Measurements from ENCODE around the gene SIGMAR1.
A peak's percentile ranks its signal among the peaks of the same experiment; 100 is the strongest.

SIGMAR1 gene

DNA sequence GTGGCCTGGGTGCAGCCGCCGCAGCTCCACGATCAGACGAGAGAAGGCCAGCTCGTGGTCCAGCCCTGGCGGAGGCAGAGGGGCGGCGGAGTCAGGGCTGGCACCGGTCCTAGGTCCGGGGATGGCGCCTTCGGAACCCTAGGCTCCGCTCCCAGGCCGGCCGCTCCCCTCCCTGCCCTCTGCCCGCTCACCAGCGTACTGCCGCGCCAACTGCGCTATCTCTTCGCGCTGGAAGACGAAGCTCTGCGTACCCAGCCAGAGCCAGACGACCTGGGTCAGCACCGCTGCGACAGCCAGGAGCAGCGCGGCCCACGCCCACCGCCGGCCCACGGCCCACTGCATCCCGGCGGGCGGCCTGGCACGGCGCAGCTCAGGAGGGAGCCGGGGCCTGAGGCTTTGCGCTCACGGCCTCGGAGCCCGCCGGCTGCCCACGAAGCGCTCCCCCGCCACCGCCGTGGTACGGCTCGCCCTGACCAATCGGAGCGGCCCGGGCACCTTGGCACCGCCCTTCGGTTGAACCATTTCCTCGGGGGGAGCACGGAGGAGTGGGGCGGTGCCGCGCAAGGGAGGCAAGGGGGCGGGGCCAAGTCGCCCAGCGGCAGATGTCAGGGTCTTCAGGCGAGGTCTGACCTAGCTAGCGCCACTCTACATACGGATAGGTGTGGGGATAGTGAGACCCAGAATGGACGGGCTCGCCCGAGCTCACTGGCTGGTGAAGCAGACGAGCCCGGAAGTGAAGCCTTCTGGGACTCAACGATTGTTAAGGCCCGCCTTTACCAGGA lies at the start of gene SIGMAR1:
Gene SIGMAR1, minus strand, starts transcription at position 432 of the 782 bp plus-strand sequence. Its CDS starts 90 bp downstream, at position 342.
- DNase-seq (ENCODE audit: low read depth) = peak; percentile 88

DNA sequence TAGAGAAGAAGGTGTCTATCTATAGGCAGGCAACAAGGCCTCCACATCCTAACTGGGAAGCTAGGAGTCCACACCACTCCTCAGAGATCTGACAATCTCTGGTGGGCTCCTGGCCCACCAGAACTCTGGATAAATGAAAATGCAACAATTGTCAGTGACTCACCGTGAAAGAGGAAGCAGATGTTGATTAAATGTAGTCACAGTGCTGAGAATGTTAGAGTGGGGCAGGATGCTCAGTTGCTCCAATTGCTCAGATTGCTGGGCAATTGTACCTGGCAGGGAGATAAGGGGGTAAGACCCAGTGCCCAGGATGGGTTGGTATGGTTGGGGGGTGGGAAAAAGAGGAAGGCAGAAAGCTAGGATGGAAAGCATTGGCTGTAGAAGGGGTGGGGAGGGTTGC lies 49.1 kb upstream of the SIGMAR1 start:
- no peak for DNase-seq (ENCODE audit: low read depth)

DNA sequence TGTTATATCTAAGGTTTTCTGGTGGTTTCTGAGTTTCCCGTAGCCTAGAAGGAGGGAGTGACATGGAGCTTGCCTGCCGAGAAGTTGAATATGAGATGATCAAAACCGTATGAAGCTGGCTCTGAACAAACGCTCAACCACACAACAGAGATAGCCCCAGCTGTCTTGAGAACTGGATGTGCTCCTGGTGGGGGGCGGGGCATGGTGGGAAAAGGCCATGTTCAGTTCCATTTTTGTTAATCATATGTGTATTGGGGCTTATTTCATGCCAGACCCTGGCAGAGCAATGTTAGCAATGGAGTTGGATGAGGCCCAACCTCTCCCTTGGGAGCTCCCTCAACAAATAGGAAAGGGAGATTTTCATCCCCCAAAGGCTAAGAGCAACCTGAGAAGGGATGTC lies 48.6 kb upstream of the SIGMAR1 start:
- no peak for DNase-seq (ENCODE audit: low read depth)

DNA sequence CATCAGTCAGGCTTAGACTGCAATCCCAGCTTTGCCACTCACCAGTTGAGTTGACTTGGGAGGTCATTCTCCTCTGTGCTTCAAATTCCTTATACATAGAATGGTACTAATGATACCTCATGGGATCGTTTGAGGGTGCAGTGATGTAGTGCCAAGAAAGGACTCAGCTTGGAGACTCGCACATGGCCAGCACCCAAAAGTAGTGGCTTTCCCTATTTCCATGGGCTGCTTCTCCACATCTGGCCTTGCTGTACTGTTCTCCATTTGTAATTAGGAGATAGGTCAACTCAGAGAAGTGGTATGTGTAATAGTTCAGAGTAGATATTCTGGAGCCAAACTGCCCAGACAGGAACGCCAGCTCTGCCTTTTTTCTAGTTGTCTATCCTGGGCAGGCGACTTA lies 48.0 kb upstream of the SIGMAR1 start:
- no peak for DNase-seq (ENCODE audit: low read depth)

DNA sequence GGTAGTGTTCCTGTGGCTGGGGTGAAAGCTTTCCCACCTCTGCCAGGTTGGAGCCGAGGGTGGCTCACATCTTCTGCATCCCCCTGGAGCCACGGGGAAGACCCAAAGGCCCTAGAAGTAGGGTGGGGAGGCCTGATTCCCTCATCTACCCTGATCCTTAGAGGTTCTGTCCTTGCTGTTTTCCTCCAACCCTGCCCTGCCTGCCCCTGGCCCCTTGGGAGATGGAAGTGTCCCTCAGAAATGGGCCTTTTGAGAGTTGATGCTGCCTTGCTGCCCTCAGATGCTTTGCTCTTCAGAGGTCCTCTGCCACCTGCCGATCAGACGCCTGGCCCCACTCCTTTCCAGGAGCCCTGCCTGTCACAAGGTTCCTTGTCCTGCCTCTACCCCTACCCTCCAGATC lies 47.2 kb upstream of the SIGMAR1 start:
- no peak for DNase-seq (ENCODE audit: low read depth)

DNA sequence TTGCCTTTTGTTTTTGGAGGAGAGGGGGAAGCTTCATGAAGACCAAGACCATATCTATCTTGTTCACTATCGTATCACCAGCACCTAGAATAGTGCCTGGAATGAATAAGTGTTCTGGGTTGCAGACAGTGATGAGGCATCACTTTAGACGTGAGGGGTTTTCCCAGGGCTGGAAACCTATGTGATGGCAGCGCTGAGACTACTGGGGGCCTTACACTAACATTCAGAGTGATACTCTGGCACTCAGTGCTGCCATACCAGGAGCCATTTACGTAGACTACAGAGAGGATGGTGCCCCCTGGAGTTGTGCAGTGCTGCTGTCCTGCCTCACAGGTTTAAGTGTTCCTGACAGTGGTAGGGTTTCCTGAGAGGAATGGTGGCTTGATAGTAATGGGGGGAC lies 46.6 kb upstream of the SIGMAR1 start:
- no peak for DNase-seq (ENCODE audit: low read depth)

DNA sequence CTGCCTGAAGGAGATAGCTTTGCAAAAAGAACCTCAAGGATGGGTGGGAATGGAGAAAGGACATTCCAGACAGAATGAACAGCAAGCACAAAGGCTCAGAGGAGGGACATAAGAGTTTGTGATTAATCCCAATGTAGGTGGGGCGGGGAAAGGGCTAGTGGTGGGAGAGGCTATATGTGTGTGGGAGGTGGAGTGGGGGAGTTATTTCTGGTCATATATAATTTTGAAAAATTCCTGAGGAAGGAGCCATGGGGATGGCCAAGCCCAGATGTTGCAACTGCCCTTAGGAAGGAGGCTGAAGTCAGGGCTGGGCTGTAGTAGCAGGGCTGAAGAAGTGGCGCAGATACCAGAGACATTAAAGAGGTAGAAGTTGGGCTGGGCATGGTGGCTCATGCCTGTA lies 38.3 kb upstream of the SIGMAR1 start:
- DNase-seq (ENCODE audit: low read depth) = no peak

DNA sequence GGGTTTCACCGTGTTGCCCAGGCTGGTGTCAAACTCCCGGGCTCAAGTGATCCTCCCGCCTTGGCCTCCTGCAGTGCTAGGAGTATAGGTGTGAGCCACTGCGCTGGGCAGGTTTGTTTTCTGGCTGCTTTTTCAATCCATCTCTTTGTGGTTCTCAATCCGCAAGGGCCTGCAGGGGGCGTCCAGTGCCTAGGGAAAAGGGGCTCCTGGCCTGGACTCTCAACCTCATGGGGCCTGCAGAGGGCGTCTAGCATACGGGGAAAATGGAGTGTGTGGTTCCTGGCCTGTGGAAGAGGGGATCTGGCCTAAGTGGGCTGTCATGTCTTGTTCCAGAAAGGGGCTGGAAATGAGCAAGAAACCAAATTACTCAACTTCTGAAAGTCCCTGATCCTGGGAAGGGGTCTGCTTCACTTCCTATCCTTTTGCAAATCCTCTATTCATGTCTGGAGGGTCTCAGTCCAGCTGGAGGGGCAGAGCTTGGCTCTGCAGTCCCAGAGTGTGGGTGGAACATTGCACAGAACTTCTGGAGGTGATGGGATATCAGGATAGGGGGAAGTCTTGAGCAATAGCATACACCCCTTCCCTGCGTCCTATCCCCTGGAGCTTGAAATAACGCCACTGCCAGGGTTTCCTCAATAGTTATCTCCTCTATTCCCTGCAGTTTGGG lies 37.6 kb upstream of the SIGMAR1 start:
- DNase-seq (ENCODE audit: low read depth) = peak; percentile 19

DNA sequence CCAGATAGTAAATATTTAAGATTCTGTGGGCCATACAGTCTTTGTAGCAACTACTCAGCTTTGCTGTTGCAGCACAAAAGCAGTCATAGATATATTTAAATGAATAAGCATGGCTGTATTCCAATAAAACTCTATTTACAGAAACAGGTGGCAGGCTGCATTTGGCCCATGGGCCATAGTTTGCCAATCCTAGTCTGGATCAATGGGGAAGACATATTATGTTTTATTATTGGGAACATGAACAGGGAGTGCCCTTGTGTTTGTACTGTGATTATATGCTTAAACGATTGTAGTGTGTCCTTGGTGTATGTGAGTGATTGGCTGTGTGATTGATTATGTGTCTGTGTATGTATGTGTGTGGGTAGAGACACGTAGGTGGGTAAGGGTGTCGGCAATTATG lies 36.9 kb upstream of the SIGMAR1 start:
- DNase-seq (ENCODE audit: low read depth) = no peak

DNA sequence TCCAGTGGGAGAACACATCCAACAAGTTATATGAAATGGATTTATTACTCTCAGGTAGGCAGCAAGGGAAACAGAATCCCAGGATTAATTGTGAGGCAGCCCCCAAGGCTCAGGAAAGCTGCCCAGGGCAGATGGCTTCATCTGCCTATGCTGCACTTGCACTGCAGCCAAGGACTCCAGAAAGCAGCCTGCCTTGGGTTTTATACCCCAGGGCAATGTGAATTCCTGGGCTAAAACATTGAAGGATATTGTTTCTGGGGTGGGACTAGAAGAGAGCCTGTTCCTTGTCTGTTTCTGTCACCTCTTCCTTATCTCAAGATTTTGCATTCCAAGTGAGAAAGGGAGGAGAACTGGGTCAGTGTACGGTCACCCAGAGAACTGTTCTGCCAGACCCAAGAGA lies 33.7 kb upstream of the SIGMAR1 start:
- no peak for DNase-seq (ENCODE audit: low read depth)

DNA sequence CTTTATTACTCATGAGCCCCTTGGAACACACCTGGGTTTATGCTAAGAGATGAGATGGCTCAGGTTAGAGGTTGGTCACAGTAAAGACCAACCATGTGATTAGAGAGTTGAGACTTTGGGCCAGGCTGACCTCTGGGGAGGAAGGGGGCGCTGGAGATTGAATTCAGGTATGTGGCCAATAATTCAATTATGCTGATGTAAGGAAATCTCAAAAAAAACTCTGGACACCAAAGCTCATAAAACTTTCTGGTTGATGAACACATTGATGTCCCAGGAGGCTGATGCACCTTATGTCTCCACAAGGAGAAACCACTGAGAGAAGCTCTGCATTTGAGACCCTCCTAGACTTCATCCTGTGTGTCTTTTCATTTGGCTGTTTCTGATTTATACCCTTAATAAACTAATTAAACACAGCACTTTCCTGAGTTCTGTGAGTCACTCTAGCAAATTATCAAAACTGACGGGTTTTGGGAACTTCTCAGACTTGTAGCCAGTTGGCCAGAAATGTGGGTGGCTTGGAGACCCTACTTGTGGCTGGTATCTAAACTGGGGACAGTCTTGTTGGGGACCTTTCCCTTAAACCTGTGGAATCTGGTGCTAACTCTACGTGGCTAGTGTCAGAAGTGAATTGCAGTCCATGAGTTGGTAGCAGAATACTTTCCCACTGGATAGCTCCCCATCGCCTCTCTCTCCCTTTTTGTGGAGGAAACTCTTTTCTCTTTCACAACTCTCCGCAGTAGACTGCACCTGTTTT lies 32.4 kb upstream of the SIGMAR1 start:
- DNase-seq (ENCODE audit: low read depth) = no peak

DNA sequence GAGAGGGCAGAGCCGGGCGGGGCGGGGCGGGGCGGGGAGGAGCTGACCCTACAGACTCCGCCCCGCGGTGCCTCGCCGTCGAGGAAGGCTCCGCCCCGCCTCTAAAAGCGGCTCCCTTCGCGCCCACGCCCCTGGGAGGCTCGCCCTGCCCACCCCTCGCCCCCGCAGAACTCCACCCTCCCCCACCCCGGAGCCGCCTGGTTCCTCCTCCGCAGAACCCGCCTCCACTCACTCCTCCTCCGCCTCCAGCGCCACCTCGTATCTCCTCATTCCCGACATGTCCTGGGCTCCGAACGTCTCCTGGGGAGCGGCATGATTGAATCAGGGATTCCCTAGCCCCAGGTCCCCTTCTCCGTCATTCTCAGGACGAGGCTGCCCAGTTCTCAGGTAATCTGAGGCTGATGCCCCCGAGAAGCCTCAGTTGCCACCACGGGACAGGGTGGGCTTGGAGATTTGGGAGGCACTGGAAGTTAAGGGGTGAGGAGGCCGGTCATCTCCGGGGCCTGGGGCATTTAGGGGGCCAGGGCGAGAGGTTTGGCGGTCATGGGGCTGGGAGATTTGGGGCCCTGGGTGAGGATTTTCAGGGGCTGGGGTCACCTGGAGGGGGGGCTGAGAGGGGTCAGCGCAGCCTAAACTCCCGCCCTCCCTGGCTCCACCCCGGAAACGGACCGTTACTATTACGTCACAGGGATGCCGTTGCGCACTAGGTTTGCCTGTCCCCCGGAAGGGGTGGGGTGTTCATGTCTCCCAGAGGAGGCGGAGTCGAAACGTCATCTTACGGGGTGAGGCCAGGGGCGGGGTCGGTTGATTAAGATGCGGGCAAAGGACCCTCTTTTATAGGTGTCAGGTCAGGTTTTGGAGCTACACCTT lies 28.0 kb upstream of the SIGMAR1 start:
- DNase-seq (ENCODE audit: low read depth) = peak; percentile 84

DNA sequence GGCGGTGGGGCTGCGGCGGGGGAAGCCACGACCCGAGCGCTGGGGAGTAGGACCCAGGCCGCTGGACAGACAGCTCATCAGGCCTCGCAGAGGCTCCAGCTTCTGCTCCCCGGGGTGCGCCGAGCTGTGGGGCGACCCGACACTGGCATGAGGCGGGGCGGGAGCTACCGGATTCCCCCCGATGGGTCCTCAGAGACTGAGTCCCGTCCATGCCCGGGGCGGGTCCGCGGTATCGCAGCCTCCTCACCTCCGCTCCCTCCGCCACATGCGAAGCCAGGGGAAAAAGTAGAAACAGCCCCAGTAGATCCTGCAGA lies 27.4 kb upstream of the SIGMAR1 start:
- no peak for DNase-seq (ENCODE audit: low read depth)

DNA sequence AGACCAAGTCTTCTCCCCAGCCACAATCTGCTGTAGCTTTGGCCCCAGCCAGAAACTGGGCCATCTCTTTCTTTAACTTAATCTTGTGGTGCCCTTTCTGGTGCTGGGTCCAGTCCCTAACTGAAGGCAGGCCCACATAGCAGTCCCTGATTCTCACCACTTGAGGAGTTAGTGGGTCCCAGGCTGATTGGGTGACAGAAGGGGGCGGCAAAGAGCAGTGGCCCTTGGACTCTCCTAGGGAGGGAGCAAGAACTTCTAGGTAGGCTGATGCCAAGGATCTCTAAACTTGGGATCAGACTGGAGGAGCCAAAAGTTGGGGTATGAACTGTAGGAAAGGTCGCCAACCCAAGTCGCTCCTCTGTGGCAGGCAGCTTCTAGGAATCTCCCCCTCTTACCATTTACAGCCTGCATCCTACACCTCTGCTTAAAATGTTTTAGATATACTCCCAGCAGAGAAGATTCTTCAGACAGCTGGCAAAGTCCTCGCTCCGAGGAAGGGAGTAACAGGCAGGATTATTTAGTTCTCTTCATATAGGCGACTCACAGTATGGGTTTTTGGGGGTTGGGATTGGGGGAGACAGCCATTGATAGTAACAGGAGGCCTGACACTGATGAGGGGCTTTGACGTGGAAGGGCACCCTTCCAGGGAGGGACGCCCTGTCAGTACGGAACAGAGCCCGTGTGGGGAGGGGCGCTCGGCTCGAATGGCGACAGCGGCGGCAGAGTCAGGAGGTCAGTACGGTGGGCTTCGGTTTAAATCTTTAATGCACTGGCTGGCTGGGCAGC lies 26.9 kb upstream of the SIGMAR1 start:
- no peak for DNase-seq (ENCODE audit: low read depth)

DNA sequence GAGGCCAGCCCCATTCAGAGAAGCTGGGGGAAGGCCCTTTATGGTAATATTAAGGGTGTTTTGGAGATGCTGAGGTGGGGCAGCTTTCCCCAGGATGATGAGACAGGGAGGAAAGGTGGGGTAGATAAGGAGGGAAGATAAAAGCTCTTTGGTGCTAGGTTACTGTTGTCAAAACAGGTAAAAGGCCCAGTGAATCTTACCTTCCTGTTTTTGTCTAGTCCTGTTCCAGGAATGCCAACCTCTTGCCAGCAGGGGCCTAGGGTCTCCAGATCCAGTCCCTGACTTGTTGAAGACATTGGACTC lies 25.7 kb upstream of the SIGMAR1 start:
- DNase-seq (ENCODE audit: low read depth) = no peak

DNA sequence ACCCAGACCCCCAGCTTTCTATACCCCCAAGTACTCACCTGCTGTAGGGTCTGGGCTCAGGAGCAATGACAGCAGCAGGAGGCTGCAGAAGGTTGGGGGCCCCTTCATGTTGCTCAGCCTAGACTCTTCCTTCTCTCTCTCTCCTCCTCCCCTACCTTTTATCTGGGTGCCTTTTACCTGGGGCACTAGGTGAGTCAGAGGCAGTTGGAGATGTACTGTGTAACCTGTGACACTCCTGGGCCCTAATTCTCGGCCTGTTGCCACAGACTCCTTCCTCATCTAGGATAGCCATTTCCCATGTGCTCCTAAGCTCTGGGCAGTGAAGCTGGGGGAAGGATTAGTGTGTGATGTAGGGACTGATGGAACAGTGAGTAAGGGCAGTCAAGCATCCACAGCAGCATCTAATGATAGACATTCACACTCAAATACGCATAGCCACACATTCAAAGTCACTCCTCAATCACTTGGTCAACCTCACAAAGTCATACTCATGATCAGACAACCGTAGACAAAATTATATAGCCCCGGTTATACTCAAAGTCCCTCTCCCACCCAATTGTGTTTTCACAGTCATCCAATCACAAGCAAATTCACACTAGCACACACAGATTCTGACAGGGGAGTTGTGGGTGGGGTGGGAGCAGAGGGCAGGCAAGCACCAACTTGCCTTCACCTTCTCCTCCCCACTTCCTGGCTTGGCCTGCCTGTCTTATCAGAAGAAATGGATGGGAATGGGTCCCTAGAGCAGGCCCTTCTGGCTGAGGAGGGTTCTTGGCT lies 25.1 kb upstream of the SIGMAR1 start, which contains the start of gene CCL27:
Gene CCL27, minus strand, starts transcription at position 132 of the 777 bp plus-strand sequence. Its CDS starts 24 bp downstream, at position 108.
- DNase-seq (ENCODE audit: low read depth) = no peak

DNA sequence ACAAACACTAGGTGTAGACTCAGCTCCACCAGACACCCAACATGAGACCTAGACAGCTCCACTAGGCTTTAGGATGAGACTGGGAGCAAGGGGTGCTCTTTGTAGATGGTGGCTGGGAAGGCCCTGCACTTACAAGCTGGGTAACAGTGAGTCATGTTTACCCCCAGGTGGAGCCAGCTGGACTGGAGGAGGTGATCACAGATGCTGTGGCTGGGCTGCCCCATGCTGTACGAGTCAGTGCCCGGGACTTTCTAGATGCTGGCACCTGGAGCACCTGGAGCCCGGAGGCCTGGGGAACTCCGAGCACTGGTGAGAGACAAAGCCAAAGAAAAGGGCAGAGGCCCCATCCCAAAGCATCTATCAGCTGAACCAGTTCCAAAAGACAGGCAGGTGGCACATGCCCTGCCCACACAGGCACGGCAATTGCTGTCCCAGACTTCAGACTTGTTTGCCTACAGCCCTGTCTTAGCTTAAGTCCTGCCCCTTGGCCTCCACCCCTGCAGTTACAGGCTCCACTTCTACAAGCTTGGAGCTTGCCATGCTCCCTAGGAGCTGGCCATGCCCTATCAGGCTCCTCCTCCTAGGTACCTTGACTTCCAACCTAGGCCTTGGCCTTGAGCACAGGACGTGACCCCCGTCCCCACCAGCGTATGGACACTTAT lies 22.1 kb upstream of the SIGMAR1 start:
- DNase-seq (ENCODE audit: low read depth) = no peak

DNA sequence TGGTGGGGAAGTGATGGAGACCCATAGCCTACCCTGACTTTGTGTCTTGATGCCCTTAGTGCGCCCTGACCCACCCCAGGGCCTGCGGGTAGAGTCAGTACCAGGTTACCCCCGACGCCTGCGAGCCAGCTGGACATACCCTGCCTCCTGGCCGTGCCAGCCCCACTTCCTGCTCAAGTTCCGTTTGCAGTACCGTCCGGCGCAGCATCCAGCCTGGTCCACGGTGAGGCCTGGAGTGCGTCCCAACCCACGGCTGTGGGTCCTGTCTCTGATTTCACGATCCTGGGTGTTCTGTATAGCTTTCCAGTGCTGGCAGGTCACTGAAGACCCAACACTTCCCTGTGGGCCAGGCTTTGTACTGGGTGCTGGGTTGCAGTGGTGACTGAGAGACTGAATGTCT lies 20.9 kb upstream of the SIGMAR1 start:
- DNase-seq (ENCODE audit: low read depth) = no peak

DNA sequence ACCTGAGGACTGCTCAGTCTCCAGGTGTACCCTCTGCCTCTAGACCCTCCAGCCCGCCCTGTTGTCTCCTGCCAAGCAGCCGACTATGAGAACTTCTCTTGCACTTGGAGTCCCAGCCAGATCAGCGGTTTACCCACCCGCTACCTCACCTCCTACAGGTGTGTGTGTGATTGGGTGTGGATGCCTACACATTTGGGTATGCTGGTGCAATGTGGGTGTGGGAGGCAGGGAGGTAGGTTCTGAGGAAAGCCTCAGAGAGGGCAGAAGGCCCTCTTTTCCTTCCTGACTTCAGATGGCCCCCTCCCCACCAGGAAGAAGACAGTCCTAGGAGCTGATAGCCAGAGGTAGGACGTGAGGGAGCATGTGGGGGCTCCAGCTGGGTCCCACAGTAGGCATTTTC lies 19.4 kb upstream of the SIGMAR1 start:
- DNase-seq (ENCODE audit: low read depth) = no peak

DNA sequence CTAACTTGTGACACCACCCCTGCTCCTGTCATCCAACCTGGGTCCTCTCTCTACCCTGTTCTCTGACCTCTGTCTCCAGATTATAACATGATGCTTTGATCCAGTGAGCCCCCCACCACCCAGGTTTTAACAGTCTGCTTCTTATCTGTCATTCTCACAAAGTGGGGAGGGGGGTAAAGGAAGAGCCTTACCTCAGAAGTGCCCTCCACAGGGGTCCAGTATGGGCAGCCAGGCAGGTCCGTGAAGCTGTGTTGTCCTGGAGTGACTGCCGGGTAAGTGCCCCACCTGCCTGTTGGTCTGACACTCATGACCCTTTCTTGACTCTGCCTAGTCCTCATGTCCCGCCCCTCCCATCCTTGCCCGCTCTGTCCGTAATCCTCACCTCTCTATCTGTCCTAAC lies 17.8 kb upstream of the SIGMAR1 start:
- no peak for DNase-seq (ENCODE audit: low read depth)
